HG03064 (cell line): Measurements from ENCODE around the gene FAM171A1.

ENCODE experiments used
- ATAC-seq: cut with Tn5 transposase; IDR thresholded peaks from one replicate; pipeline ENCODE4 v1.9.1; 2021; ENCODE audit warnings: low read depth; ENCODE audit not compliant: unreplicated experiment

The FAM171A1 gene

DNA sequence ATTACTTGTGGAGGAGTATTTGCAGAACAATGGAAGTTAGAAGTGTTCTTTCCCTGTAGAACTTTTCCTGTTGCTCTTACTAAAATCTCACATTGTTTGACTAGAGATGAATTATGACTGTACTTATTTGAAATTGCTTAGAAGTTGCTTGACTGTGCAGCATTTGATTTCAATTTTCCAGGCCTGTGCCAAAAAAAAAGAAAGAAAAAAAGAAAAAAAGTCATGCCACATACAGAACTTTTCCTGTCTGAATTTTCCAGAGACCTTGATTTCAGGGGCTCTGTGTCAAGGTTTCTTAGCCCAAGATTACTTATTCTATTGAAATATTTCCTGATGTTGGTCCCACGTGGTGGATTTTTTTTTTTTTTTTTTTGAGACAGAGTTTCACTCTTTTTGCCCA lies 3.5 kb upstream of the FAM171A1 start:
- no peak for ATAC-seq

DNA sequence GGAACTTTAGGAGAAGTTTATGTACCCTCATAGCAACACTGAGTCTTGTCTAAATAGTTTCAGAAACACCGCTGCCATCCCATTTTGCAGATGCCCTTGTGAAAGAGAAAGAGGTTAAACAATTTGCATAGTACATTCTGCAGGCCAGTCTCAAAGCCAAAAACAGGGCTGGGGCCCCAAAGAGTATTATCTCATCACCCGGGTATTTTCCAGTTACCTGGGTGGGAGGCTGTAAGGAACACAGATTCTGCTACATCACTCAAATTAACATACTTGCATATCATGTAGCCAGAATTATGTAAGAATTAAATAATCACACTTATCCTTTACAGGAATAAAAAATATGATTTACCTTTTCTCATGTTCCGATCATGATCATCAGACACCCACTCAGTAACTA lies 3.1 kb upstream of the FAM171A1 start:
- no peak for ATAC-seq

- no peak for ATAC-seq
Measured at GRCh38 chr10:15373199-15373598, 2.1 kb upstream of the FAM171A1 start.

- no peak for ATAC-seq
Measured at GRCh38 chr10:15370212-15370855, 755 bp downstream of the FAM171A1 start.

DNA sequence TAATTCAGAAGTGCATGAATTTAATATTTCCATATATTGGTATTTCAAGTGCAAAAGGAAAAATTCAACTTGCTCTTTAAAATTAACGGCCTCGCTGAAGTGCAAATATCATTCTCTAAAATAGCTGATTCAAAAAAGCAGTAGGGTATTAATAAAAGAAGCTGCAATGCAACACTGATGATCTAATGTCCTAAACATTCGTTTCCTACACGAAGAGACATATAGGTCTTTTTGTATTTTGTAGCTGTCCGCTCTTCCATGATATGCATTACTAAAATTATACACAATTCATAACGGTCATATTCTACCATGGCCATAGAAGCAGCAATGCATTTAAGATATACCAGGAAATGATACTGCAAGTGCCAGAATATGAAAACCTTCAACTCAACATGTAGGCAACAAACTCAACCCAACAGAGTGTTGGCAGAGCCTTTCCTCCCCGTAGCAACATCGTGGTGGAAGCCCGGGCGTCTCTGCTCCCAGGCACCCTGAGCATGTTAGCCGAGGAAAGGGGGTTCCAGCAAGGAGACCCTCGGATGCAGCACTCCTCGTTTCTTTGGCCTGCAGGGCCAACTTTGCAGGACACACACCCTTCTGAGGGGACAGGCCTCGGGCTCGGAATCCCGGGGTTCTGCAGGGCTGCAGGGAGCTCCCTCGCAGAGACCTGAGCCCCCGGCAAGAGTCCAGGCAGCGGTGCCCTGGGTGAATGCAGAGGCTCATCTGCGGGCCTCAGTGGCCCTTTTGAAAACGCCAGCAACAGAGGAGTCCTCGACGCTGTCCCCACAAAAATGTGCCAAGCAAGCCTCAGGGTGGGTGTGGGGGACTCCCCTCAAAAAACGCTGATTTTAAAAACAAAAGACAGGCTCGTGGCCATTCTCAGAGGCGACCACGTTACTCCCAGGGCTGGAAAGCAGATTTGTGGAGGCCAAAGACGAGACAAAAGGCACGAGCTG lies 1.6 kb downstream of the FAM171A1 start:
- no peak for ATAC-seq

GRCh38 chr10:15368101-15368855 lies 2.8 kb downstream of the FAM171A1 start:
- no peak for ATAC-seq

DNA sequence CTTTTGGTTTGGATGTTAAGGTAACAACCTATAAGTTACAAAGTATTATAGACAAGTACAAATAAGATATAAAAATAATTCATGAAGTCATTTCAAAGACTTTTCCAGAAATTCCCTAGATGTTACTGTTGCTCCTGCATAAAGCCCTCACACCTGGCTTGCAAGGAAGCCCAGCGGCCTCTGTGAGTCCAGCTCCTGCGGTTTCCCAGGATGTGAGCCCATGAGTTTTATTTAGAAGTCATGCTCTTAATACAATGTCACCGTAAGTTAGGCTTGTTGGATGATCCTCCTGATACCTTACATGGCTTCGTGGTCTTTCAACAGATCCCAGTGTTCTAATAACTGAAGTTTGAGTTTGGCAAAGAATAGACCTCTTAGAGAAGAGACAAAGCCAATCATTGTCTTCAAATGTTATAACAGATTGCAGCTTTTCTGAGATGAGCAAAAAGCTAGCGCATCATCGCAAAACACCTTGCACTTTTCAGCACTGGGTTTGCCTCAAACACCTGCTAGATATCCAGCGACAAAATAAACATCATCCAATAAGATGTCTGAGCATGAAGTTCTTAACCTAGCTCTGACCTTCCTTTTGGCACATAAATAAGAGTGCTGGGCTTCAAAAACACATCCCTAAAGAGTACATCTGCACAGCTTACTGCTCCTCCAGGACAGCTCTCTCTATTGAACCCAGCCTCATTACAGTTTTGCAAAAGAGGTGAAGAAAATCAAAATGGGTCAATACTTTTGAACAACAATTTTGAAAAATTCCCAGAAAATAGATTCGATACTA lies 3.6 kb downstream of the FAM171A1 start:
- ATAC-seq: no peak

DNA sequence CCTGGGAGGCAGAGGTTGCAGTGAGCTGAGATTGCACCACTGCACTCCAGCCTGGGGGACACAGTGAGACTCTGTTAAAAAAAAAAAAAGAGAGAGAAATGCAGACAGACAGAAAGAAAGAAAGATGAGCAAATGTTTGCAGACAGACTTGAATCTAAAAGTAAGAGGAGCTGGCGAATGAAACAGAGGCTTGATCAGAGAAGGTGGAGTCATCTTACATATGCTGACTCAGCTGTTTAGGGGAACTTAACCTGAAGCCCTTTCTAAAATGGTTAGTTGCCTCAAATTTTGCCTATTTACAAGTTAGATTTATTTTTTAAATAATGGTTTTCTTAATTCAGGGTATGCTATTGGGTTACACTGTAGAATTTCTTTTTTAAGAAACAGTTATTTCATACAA lies 5.4 kb downstream of the FAM171A1 start:
- ATAC-seq: no peak

GRCh38 chr10:15364001-15364400 lies 7.1 kb downstream of the FAM171A1 start:
- no peak for ATAC-seq

GRCh38 chr10:15363031-15363430 lies 8.1 kb downstream of the FAM171A1 start:
- no peak for ATAC-seq

DNA sequence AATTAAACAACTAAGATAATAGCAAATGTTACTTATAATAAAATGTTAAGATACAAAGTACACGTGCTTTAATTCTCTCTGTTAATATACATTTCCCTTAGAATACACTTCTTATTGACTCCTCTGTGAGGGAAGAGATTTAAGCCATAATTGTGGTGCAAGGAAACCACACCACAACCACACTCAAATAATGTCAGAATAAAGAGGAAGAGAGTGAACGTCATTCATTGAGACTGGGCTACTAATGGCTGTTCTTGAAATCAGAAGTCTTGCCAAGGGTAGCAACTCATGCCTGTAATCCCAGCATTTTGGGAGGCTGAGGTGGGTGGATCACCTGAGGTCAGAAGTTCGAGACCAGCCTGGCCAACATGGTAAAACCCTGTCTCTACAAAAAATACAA lies 10.0 kb downstream of the FAM171A1 start:
- ATAC-seq: no peak

GRCh38 chr10:15360566-15360965 lies 10.5 kb downstream of the FAM171A1 start:
- no peak for ATAC-seq

- ATAC-seq: no peak
Measured at GRCh38 chr10:15353471-15354017, 17.5 kb downstream of the FAM171A1 start.

GRCh38 chr10:15352836-15353235 lies 18.3 kb downstream of the FAM171A1 start:
- no peak for ATAC-seq

DNA sequence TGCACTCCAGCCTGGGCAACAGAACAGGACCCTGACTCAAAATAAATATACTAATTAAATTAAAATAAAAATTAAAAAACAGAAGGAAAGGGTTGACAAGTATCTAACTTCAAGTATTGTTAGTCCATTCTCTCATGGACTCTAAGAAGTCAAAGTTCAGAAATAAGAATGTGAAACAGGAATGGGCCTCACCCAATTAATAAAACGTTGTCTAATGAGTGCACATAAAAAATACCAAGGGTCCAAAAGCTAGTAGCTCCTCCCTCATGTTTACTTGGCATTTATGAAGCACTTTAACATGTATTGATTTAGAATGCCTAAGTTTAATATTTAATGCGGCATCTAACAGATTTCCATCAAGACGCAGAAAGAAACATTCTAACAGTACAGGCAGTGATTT lies 18.9 kb downstream of the FAM171A1 start:
- no peak for ATAC-seq

DNA sequence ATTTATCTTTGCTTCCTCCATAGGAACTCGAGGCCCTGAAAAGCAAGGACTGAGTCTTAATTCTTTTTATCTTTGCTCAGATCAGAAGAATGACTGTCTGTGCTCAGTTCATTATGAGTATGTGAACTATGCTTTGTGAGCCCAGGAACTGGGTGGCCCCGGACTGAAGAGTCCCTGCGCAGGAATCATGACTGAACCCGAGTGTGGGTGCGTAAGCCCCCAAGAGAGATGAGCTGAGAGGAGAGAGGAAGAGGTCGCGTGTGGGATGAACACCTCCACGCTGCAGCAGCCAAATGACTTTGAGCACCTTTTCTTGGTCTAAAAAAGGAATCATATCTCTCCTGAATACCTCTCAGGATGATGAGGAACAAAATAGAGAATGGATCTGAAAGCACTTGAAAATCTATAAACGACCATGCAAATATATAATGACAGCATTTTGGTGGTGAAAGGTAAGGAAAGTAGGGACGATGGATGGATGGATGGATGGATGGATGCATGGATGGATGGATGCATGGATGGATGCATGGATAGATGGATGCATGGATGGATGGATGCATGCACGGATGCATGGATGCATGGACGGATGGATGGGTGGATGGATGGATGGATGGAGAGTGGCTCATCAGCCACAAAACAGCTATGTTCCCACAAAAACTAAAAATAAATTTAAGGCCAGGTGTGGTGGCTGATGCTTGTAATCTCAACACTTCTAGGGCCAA lies 19.8 kb downstream of the FAM171A1 start:
- ATAC-seq: no peak

DNA sequence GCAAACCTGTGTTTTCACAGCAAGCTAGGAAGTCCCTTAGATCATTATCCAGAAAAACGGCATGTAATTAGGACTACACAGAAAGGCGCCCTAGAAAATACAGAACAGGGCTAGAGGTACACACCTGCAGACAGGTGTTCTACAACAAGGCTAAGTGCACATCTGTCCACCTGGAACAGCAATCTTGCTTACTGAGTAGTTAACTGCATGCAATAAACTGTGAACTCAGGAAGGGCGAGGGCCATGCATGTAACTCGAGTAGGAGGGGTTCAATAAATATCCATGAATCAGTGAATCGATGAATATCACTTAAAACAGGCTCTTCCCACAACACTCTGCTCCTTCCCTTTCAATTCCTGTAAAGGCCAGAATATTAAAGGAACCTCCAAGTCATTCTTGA lies 22.0 kb downstream of the FAM171A1 start:
- no peak for ATAC-seq

DNA sequence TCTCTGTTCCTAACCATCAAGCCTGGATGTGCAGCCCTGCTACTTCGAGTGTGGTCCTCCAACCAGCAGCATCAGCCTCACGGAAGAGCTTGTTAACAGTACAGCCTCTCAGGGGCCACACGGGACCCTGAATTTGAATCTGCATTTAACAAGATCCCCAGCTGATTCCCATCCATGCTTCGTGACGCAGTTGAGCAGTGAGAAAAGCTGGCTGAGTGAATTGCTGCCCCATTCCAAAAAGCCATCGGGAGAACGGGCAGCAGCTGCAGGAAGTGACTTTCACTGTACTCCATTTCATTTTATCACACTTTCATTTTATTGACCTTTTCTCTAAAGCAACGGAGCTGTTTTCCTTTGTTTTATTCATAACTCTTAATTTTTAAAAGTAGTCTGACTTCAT lies 22.5 kb downstream of the FAM171A1 start:
- no peak for ATAC-seq

DNA sequence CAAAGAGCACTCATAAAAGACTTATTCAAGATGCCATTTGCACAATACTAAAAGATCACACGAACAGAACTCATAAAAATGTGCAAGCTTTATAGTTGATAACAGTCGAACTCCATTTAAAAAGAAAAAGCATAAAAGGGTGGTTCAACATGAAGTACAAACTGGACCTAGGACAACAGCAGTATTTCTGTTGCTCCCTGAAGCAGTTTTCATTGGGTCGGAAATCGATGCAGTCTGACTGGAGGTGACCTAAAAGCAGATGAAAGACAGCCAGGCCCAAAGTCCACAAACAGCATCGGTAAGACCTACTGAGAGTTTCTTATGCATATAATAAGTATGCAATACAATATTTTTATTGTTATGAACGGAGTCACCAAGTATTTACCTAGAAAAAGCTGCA lies 23.9 kb downstream of the FAM171A1 start:
- no peak for ATAC-seq
